HCT116 (cell line): ENCODE data around the gene KIF7. TPM values are rescaled to one million over a fixed set of nuclear protein-coding genes. Genes with fewer than 3 reads are reported as not detected.

Experiments
- ATAC-seq: fragments of 200-7000 bp; cut with Tn5 transposase; 2 replicates; pipeline ENCODE4 v1.9.1; 2020; ENCODE audit warnings: mild to moderate bottlenecking, moderate library complexity
- BruUV-seq: library from RNA; stranded (reverse); fragments of 400-500 nt; replicated peaks from 2 replicates; lab custom pipeline; 2021; lab: Mats Ljungman, UMichigan
- CTCF ChIA-PET: fragments of 300-600 bp; sonication (Branson Sonifier 250); formaldehyde crosslinking; loops from one replicate; lab custom pipeline; 2021; ENCODE audit warnings: antibody characterized with exemption; lab: Charles Lee
- POLR2A ChIA-PET: fragments of 300-600, 350-600 bp; sonication (Branson Sonifier 250); formaldehyde crosslinking; loops from one replicate; lab custom pipeline; 2021; ENCODE audit warnings: antibody characterized with exemption; lab: Charles Lee
- RAD21 ChIA-PET, 2 experiments: fragments of 300-600 bp; sonication (Branson Sonifier 250); formaldehyde crosslinking; loops; one replicate each; lab custom pipeline; 2023; ENCODE audit warnings: low total read pairs in 2 of 2; ENCODE audit not compliant: uncharacterized antibody in 2 of 2, unreplicated experiment in 2 of 2, low non-redundant PET in 1 of 2; lab: Charles Lee
- DNase-seq: peaks from one replicate; pipeline ENCODE4 v3.0.0-alpha.2; 2010; ENCODE audit warnings: low read depth, low spot score
- H2AFZ ChIP-seq: fragments of 200-600 bp; shearing (Covaris generic), sonication (generic); 2 replicates; pipeline ENCODE4 v1.6.1; 2017; ENCODE audit warnings: low read depth, mixed run types, mixed read lengths, antibody characterized with exemption, low read length; ENCODE audit not compliant: poor library complexity, severe bottlenecking
- H3K27ac ChIP-seq: 2 replicates; pipeline ENCODE4 v1.5.1; 2012; ENCODE audit warnings: low read depth, low read length
- H3K27me3 ChIP-seq: fragments of 200-600 bp; sonication (generic); 2 replicates; pipeline ENCODE4 v1.6.1; 2016; ENCODE audit warnings: mixed run types, low read length, mixed read lengths; ENCODE audit not compliant: insufficient read depth
- H3K36me3 ChIP-seq, 2 experiments: fragments of 200-500 bp in 1 of 2; fragments of 200-600 bp in 1 of 2; sonication (Bioruptor generic) in 1 of 2; sonication (generic) in 1 of 2; 2 replicates each; pipeline versions ENCODE4 v1.5.1 to v1.6.1; 2014 to 2016; ENCODE audit warnings: low read length in 2 of 2, inconsistent platforms in 1 of 2, mixed read lengths in 1 of 2, mixed run types in 1 of 2; ENCODE audit not compliant: insufficient read depth in 2 of 2, control insufficient read depth in 1 of 2
- H3K4me1 ChIP-seq, 2 experiments: fragments of 200-600 bp in 1 of 2; sonication (generic) in 1 of 2; 2 replicates each; pipeline versions ENCODE4 v1.5.1 to v1.6.1; 2012 to 2017; ENCODE audit warnings: low read length in 2 of 2, inconsistent platforms in 1 of 2, mild to moderate bottlenecking in 1 of 2, mixed read lengths in 1 of 2, mixed run types in 1 of 2, moderate library complexity in 1 of 2; ENCODE audit not compliant: insufficient read depth in 2 of 2, control insufficient read depth in 1 of 2
- H3K4me2 ChIP-seq: fragments of 200-600 bp; sonication (generic); 2 replicates; pipeline ENCODE4 v1.6.1; 2017; ENCODE audit warnings: mixed run types, low read length, mixed read lengths
- H3K4me3 ChIP-seq, 2 experiments: fragments of 200-600 bp in 1 of 2; sonication (generic) in 1 of 2; replicated peaks in 1 of 2; 2 replicates each; pipeline ENCODE4 v1.5.1; 2011 to 2016; ENCODE audit warnings: low read length in 2 of 2, control low read depth in 1 of 2, low read depth in 1 of 2, mild to moderate bottlenecking in 1 of 2, mixed read lengths in 1 of 2, mixed run types in 1 of 2
- H3K79me2 ChIP-seq: fragments of 200-600 bp; sonication (generic); 2 replicates; pipeline ENCODE4 v1.6.1; 2017; ENCODE audit warnings: mild to moderate bottlenecking, mixed run types, low read length, moderate library complexity, mixed read lengths; ENCODE audit not compliant: insufficient read depth
- H3K9ac ChIP-seq: fragments of 200-600 bp; sonication (generic); 2 replicates; pipeline ENCODE4 v1.6.1; 2016; ENCODE audit warnings: low read length, mixed read lengths
- H3K9me2 ChIP-seq: fragments of 200-600 bp; sonication (generic), shearing (Covaris generic); 2 replicates; pipeline ENCODE4 v1.6.1; 2017; ENCODE audit warnings: mixed run types, mild to moderate bottlenecking, moderate library complexity; ENCODE audit not compliant: insufficient read depth
- H3K9me3 ChIP-seq, 2 experiments: fragments of 200-500 bp in 1 of 2; fragments of 200-600 bp in 1 of 2; sonication (Bioruptor generic) in 1 of 2; sonication (generic) in 1 of 2; 2 replicates each; pipeline ENCODE4 v1.6.1; 2014 to 2017; ENCODE audit warnings: low read length in 2 of 2, mixed read lengths in 2 of 2, inconsistent platforms in 1 of 2, low read depth in 1 of 2, mild to moderate bottlenecking in 1 of 2, mixed run types in 1 of 2, moderate library complexity in 1 of 2; ENCODE audit not compliant: control insufficient read depth in 1 of 2, insufficient read depth in 1 of 2
- H4K20me1 ChIP-seq: fragments of 200-600 bp; sonication (generic), shearing (Covaris generic); 2 replicates; pipeline ENCODE4 v1.6.1; 2017; ENCODE audit warnings: mixed run types, mild to moderate bottlenecking, moderate library complexity; ENCODE audit not compliant: insufficient read depth
- CBX3 ChIP-seq: IDR thresholded peaks from 2 replicates; pipeline ENCODE4 v1.6.1; 2012; ENCODE audit warnings: low read depth
- CEBPB ChIP-seq: IDR thresholded peaks from 2 replicates; pipeline ENCODE4 v1.6.1; 2012; ENCODE audit warnings: low read depth
- CTCF ChIP-seq, 3 experiments: fragments of 200-600 bp in 1 of 3; sonication (generic) in 1 of 3; IDR thresholded peaks in 2 of 3; conservative IDR thresholded peaks in 1 of 3; 2 replicates each; pipeline ENCODE4 v1.5.1; 2012 to 2017; ENCODE audit warnings: low read depth in 2 of 3, low read length in 2 of 3, antibody characterized with exemption in 1 of 3, borderline replicate concordance in 1 of 3, control low read depth in 1 of 3, mild to moderate bottlenecking in 1 of 3, mixed read lengths in 1 of 3, mixed run types in 1 of 3, moderate library complexity in 1 of 3; ENCODE audit not compliant: insufficient read depth in 1 of 3
- EGR1 ChIP-seq: IDR thresholded peaks from 2 replicates; pipeline ENCODE4 v1.6.1; 2012; ENCODE audit warnings: low read depth
- ELF1 ChIP-seq: IDR thresholded peaks from 2 replicates; pipeline ENCODE4 v1.6.1; 2012; ENCODE audit warnings: low read depth, borderline replicate concordance
- EZH2 ChIP-seq: fragments of 200-600 bp; sonication (generic); IDR thresholded peaks from 2 replicates; pipeline ENCODE4 v1.6.1; 2017; ENCODE audit warnings: antibody characterized with exemption, mixed run types
- EZH2phosphoT487 ChIP-seq: fragments of 200-600 bp; IDR thresholded peaks from 2 replicates; pipeline ENCODE4 v1.6.1; 2018; ENCODE audit warnings: antibody characterized with exemption, borderline replicate concordance
- JUND ChIP-seq: IDR thresholded peaks from 2 replicates; pipeline ENCODE4 v1.6.1; 2012
- MAX ChIP-seq: IDR thresholded peaks from 2 replicates; pipeline ENCODE4 v1.6.1; 2012
- POLR2AphosphoS5 ChIP-seq: IDR thresholded peaks from 2 replicates; pipeline ENCODE4 v1.6.1; 2011; ENCODE audit warnings: mild to moderate bottlenecking, low read depth, low read length, moderate library complexity
- SIN3A ChIP-seq: IDR thresholded peaks from 2 replicates; pipeline ENCODE4 v1.6.1; 2012; ENCODE audit warnings: low read depth
- SP1 ChIP-seq: IDR thresholded peaks from 2 replicates; pipeline ENCODE4 v1.6.1; 2012; ENCODE audit warnings: low read depth
- SRF ChIP-seq: IDR thresholded peaks from 2 replicates; pipeline ENCODE4 v1.6.1; 2012; ENCODE audit warnings: low read depth
- YY1 ChIP-seq: IDR thresholded peaks from 2 replicates; pipeline ENCODE4 v1.6.1; 2011; ENCODE audit warnings: low read length, low read depth, moderate library complexity, mild to moderate bottlenecking; ENCODE audit not compliant: insufficient replicate concordance; ENCODE audit errors: extremely low read depth
- ZBTB33 ChIP-seq: IDR thresholded peaks from 2 replicates; pipeline ENCODE4 v1.6.1; 2011; ENCODE audit warnings: mild to moderate bottlenecking, low read length, moderate library complexity; ENCODE audit not compliant: insufficient replicate concordance; ENCODE audit errors: extremely low read depth
- ZFX ChIP-seq: fragments of 450-650 bp; IDR thresholded peaks from 2 replicates; pipeline ENCODE4 v1.6.1; 2017
- ZNF274 ChIP-seq: fragments of 200-500 bp; sonication (Bioruptor generic); IDR thresholded peaks from 2 replicates; pipeline ENCODE4 v1.6.1; 2014; ENCODE audit warnings: mild to moderate bottlenecking, low read depth, low read length, inconsistent platforms
- intact Hi-C: fragments of 100-400 bp; cut with micrococcal nuclease; formaldehyde crosslinking; loops from 2 replicates; pipeline ENCODE4 v1.10.0; 2022
- total RNA-seq: library from RNA; stranded (reverse); gene quantifications from one replicate; pipeline ENCODE4 v1.2.1, GENCODE V29; 2021; ENCODE audit not compliant: unreplicated experiment

The KIF7 gene
- total RNA-seq, 1 experiment from 2014 or later = 0.12 TPM

GRCh38 chr15:89623165-89623564 is 32.1 kb downstream of the KIF7 start:
- Histone ChIP-seq H3K9me3 (no peaks in the 10 kb centered on the region), H3K9ac (no peak overlapping the region), H2AFZ (no peak overlapping the region), H3K4me2 (no peak overlapping the region), H3K4me3 (no peak overlapping the region), H3K9me2 (no peaks in the 10 kb centered on the region), H3K79me2 (no peaks in the 10 kb centered on the region; the same call in 1 of the 2 replicates), H3K36me3 (peaks cover 72 to 84% of the 10 kb centered on the region in 2 experiments), H3K4me1 (no peaks in the 10 kb centered on the region), H3K27me3 (no peaks in the 10 kb centered on the region), H3K27ac (no peak overlapping the region), H4K20me1 (no peaks in the 10 kb centered on the region)
- no peak for TF ChIP-seq ZNF274
- TF ChIP-seq JUND = no peak
- TF ChIP-seq CEBPB = no peak
- no peak for TF ChIP-seq EGR1
- no peak for TF ChIP-seq ZFX
- no peak for TF ChIP-seq CBX3
- no peak for TF ChIP-seq SRF
- DNase-seq (no peak), ATAC-seq (no peak)
- RAD21 ChIA-PET = no interaction called here
- no TSS peak for BruUV-seq
- intact Hi-C loops = no loop called here
- POLR2A ChIA-PET = no interaction called here
- CTCF ChIA-PET = no interaction called here

GRCh38 chr15:89621547-89621946 is 33.7 kb downstream of the KIF7 start:
- TF ChIP-seq EZH2 (no peak), JUND (no peak), SIN3A (no peak), CTCF (IDR thresholded peaks at IDR 0.05 in 2 of 3, conservative IDR thresholded peaks at IDR 0.05 in 1 of 3; ENCODE audit: borderline replicate concordance in 1 of 3, insufficient read depth in 1 of 3, low read depth in 2 of 3, low read length in 2 of 3) (no peak), POLR2AphosphoS5 (no peak), ELF1 (no peak), CEBPB (no peak), SRF (no peak), SP1 (no peak), ZNF274 (no peak), CBX3 (no peak), EZH2phosphoT487 (no peak), ZBTB33 (no peak), MAX (no peak), YY1 (no peak)

More at GRCh38 chr15:89621547-89621946, 33.7 kb downstream of the KIF7 start:
- intact Hi-C loops = no loop called here
- DNase-seq = no peak
- Histone ChIP-seq H2AFZ (no peak overlapping the region), H3K4me1 (no peaks in the 10 kb centered on the region), H4K20me1 (no peaks in the 10 kb centered on the region), H3K79me2 (no peaks in the 10 kb centered on the region; the same call in 1 of the 2 replicates), H3K4me2 (no peak overlapping the region), H3K9me3 (no peaks in the 10 kb centered on the region), H3K9ac (no peak overlapping the region), H3K4me3 (no peak overlapping the region), H3K9me2 (no peaks in the 10 kb centered on the region), H3K27me3 (no peaks in the 10 kb centered on the region), H3K36me3 (peaks cover 73 to 78% of the 10 kb centered on the region in 2 experiments), H3K27ac (no peak overlapping the region)
- BruUV-seq = no TSS peak
- ChIA-PET RAD21 (no interaction called here), CTCF (no interaction called here), POLR2A (no interaction called here)
- no peak for ATAC-seq
